ENCODE results near the gene CTDSPL. TPM values are rescaled to one million over a fixed set of nuclear protein-coding genes. Genes with fewer than 3 reads are reported as not detected.

CTDSPL gene
- total RNA-seq, 1 donor from 2014 or later = 20.4 TPM

- Histone ChIP-seq H3K9ac (ENCODE audit: low read depth in 1 of 3, low read length in 3 of 3) (no peak overlapping the region), H3K9me3 (ENCODE audit: control insufficient read depth in 3 of 3, low read length in 3 of 3) (no peaks in the 10 kb centered on the region), H3K27ac (ENCODE audit: low read depth, low read length) (no peak overlapping the region), H3K27me3 (ENCODE audit: control insufficient read depth in 3 of 3, insufficient read depth in 3 of 3, low read length in 3 of 3) (no peaks in the 10 kb centered on the region), H3K4me1 (ENCODE audit: control insufficient read depth in 3 of 3, insufficient read depth in 3 of 3, low read length in 3 of 3) (peaks cover 4 to 26% (median 10%) of the 10 kb centered on the region in 3 donors), H3K4me3 (ENCODE audit: low read length in 3 of 3) (no peak overlapping the region), H3K36me3 (ENCODE audit: control insufficient read depth in 3 of 3, insufficient read depth in 3 of 3, low read length in 3 of 3) (no peaks in the 10 kb centered on the region)
Observed at GRCh38 chr3:37885814-37886213, 24.1 kb downstream of the CTDSPL start.

- no peak overlapping the region for H3K27ac ChIP-seq (ENCODE audit: low read depth, low read length)
- H3K9me3 ChIP-seq (ENCODE audit: control insufficient read depth in 3 of 3, low read length in 3 of 3) = no peaks in the 10 kb centered on the region
- H3K4me3 ChIP-seq (ENCODE audit: low read length in 3 of 3) = no peak overlapping the region
- H3K27me3 ChIP-seq (ENCODE audit: control insufficient read depth in 3 of 3, insufficient read depth in 3 of 3, low read length in 3 of 3) = no peaks in the 10 kb centered on the region
- H3K4me1 ChIP-seq (ENCODE audit: control insufficient read depth in 3 of 3, insufficient read depth in 3 of 3, low read length in 3 of 3) = peaks cover 10 to 32% (median 16%) of the 10 kb centered on the region in 3 donors
- H3K36me3 ChIP-seq (ENCODE audit: control insufficient read depth in 3 of 3, insufficient read depth in 3 of 3, low read length in 3 of 3) = no peaks in the 10 kb centered on the region
- no peak overlapping the region for H3K9ac ChIP-seq (ENCODE audit: low read depth in 1 of 3, low read length in 3 of 3)
Observed at GRCh38 chr3:37886395-37886794, 24.7 kb downstream of the CTDSPL start.

- no peak overlapping the region for H3K4me3 ChIP-seq (ENCODE audit: low read length in 3 of 3)
- H3K36me3 ChIP-seq (ENCODE audit: control insufficient read depth in 3 of 3, insufficient read depth in 3 of 3, low read length in 3 of 3) = no peaks in the 10 kb centered on the region
- H3K4me1 ChIP-seq (ENCODE audit: control insufficient read depth in 3 of 3, insufficient read depth in 3 of 3, low read length in 3 of 3) = peaks cover 10 to 32% (median 17%) of the 10 kb centered on the region in 3 donors
- H3K9me3 ChIP-seq (ENCODE audit: control insufficient read depth in 3 of 3, low read length in 3 of 3) = no peaks in the 10 kb centered on the region
- H3K27ac ChIP-seq (ENCODE audit: low read depth, low read length) = no peak overlapping the region
- H3K9ac ChIP-seq (ENCODE audit: low read depth in 1 of 3, low read length in 3 of 3) = no peak overlapping the region
- no peaks in the 10 kb centered on the region for H3K27me3 ChIP-seq (ENCODE audit: control insufficient read depth in 3 of 3, insufficient read depth in 3 of 3, low read length in 3 of 3)
Observed at GRCh38 chr3:37887062-37887461, 25.4 kb downstream of the CTDSPL start.

- Histone ChIP-seq H3K27me3 (ENCODE audit: control insufficient read depth in 3 of 3, insufficient read depth in 3 of 3, low read length in 3 of 3) (no peaks in the 10 kb centered on the region), H3K9ac (ENCODE audit: low read depth in 1 of 3, low read length in 3 of 3) (no peak overlapping the region), H3K4me1 (ENCODE audit: control insufficient read depth in 3 of 3, insufficient read depth in 3 of 3, low read length in 3 of 3) (peaks cover 14 to 34% (median 20%) of the 10 kb centered on the region in 3 donors), H3K4me3 (ENCODE audit: low read length in 3 of 3) (no peak overlapping the region), H3K36me3 (ENCODE audit: control insufficient read depth in 3 of 3, insufficient read depth in 3 of 3, low read length in 3 of 3) (no peaks in the 10 kb centered on the region), H3K27ac (ENCODE audit: low read depth, low read length) (no peak overlapping the region), H3K9me3 (ENCODE audit: control insufficient read depth in 3 of 3, low read length in 3 of 3) (no peaks in the 10 kb centered on the region)
Observed at GRCh38 chr3:37887824-37888223, 26.1 kb downstream of the CTDSPL start.

- Histone ChIP-seq H3K4me1 (ENCODE audit: control insufficient read depth in 3 of 3, insufficient read depth in 3 of 3, low read length in 3 of 3) (peaks cover 20 to 40% (median 24%) of the 10 kb centered on the region in 3 donors), H3K36me3 (ENCODE audit: control insufficient read depth in 3 of 3, insufficient read depth in 3 of 3, low read length in 3 of 3) (no peaks in the 10 kb centered on the region), H3K27ac (ENCODE audit: low read depth, low read length) (no peak overlapping the region), H3K4me3 (ENCODE audit: low read length in 3 of 3) (no peak overlapping the region), H3K27me3 (ENCODE audit: control insufficient read depth in 3 of 3, insufficient read depth in 3 of 3, low read length in 3 of 3) (no peaks in the 10 kb centered on the region), H3K9ac (ENCODE audit: low read depth in 1 of 3, low read length in 3 of 3) (no peak overlapping the region), H3K9me3 (ENCODE audit: control insufficient read depth in 3 of 3, low read length in 3 of 3) (no peaks in the 10 kb centered on the region)
Observed at GRCh38 chr3:37888421-37888820, 26.7 kb downstream of the CTDSPL start.

GRCh38 chr3:37890522-37890921 is 28.8 kb downstream of the CTDSPL start:
- no peaks in the 10 kb centered on the region for H3K9me3 ChIP-seq (ENCODE audit: control insufficient read depth in 3 of 3, low read length in 3 of 3)
- no peaks in the 10 kb centered on the region for H3K27me3 ChIP-seq (ENCODE audit: control insufficient read depth in 3 of 3, insufficient read depth in 3 of 3, low read length in 3 of 3)
- H3K9ac ChIP-seq (ENCODE audit: low read depth in 1 of 3, low read length in 3 of 3) = no peak overlapping the region
- peaks cover 22 to 37% (median 25%) of the 10 kb centered on the region in 3 donors for H3K4me1 ChIP-seq (ENCODE audit: control insufficient read depth in 3 of 3, insufficient read depth in 3 of 3, low read length in 3 of 3)
- H3K4me3 ChIP-seq (ENCODE audit: low read length in 3 of 3) = no peak overlapping the region
- no peaks in the 10 kb centered on the region for H3K36me3 ChIP-seq (ENCODE audit: control insufficient read depth in 3 of 3, insufficient read depth in 3 of 3, low read length in 3 of 3)
- no peak overlapping the region for H3K27ac ChIP-seq (ENCODE audit: low read depth, low read length)

- no peak overlapping the region for H3K27ac ChIP-seq (ENCODE audit: low read depth, low read length)
- peaks cover 22 to 31% (median 25%) of the 10 kb centered on the region in 3 donors for H3K4me1 ChIP-seq (ENCODE audit: control insufficient read depth in 3 of 3, insufficient read depth in 3 of 3, low read length in 3 of 3)
- no peaks in the 10 kb centered on the region for H3K27me3 ChIP-seq (ENCODE audit: control insufficient read depth in 3 of 3, insufficient read depth in 3 of 3, low read length in 3 of 3)
- no peak overlapping the region for H3K9ac ChIP-seq (ENCODE audit: low read depth in 1 of 3, low read length in 3 of 3)
- no peak overlapping the region for H3K4me3 ChIP-seq (ENCODE audit: low read length in 3 of 3)
- H3K36me3 ChIP-seq (ENCODE audit: control insufficient read depth in 3 of 3, insufficient read depth in 3 of 3, low read length in 3 of 3) = no peaks in the 10 kb centered on the region
- no peaks in the 10 kb centered on the region for H3K9me3 ChIP-seq (ENCODE audit: control insufficient read depth in 3 of 3, low read length in 3 of 3)
Observed at GRCh38 chr3:37891227-37891626, 29.5 kb downstream of the CTDSPL start.

GRCh38 chr3:37892927-37893600 is 31.4 kb downstream of the CTDSPL start:
- Histone ChIP-seq H3K9me3 (ENCODE audit: control insufficient read depth in 3 of 3, low read length in 3 of 3) (no peaks in the 10 kb centered on the region), H3K4me3 (ENCODE audit: low read length in 3 of 3) (no peak overlapping the region), H3K9ac (ENCODE audit: low read depth in 1 of 3, low read length in 3 of 3) (no peak overlapping the region), H3K27ac (ENCODE audit: low read depth, low read length) (peak overlapping the region; percentile 49), H3K36me3 (ENCODE audit: control insufficient read depth in 3 of 3, insufficient read depth in 3 of 3, low read length in 3 of 3) (no peaks in the 10 kb centered on the region), H3K4me1 (ENCODE audit: control insufficient read depth in 3 of 3, insufficient read depth in 3 of 3, low read length in 3 of 3) (peaks cover 22 to 32% (median 27%) of the 10 kb centered on the region in 3 donors), H3K27me3 (ENCODE audit: control insufficient read depth in 3 of 3, insufficient read depth in 3 of 3, low read length in 3 of 3) (no peaks in the 10 kb centered on the region)

- H3K9me3 ChIP-seq (ENCODE audit: control insufficient read depth in 3 of 3, low read length in 3 of 3) = no peaks in the 10 kb centered on the region
- H3K36me3 ChIP-seq (ENCODE audit: control insufficient read depth in 3 of 3, insufficient read depth in 3 of 3, low read length in 3 of 3) = no peaks in the 10 kb centered on the region
- no peak overlapping the region for H3K27ac ChIP-seq (ENCODE audit: low read depth, low read length)
- no peak overlapping the region for H3K9ac ChIP-seq (ENCODE audit: low read depth in 1 of 3, low read length in 3 of 3)
- no peak overlapping the region for H3K4me3 ChIP-seq (ENCODE audit: low read length in 3 of 3)
- peaks cover 26 to 38% (median 26%) of the 10 kb centered on the region in 3 donors for H3K4me1 ChIP-seq (ENCODE audit: control insufficient read depth in 3 of 3, insufficient read depth in 3 of 3, low read length in 3 of 3)
- no peaks in the 10 kb centered on the region for H3K27me3 ChIP-seq (ENCODE audit: control insufficient read depth in 3 of 3, insufficient read depth in 3 of 3, low read length in 3 of 3)
Observed at GRCh38 chr3:37896827-37897226, 35.1 kb downstream of the CTDSPL start.

- no peaks in the 10 kb centered on the region for H3K27me3 ChIP-seq (ENCODE audit: control insufficient read depth in 3 of 3, insufficient read depth in 3 of 3, low read length in 3 of 3)
- no peaks in the 10 kb centered on the region for H3K36me3 ChIP-seq (ENCODE audit: control insufficient read depth in 3 of 3, insufficient read depth in 3 of 3, low read length in 3 of 3)
- no peak overlapping the region for H3K27ac ChIP-seq (ENCODE audit: low read depth, low read length)
- peaks cover 19 to 36% (median 22%) of the 10 kb centered on the region in 3 donors for H3K4me1 ChIP-seq (ENCODE audit: control insufficient read depth in 3 of 3, insufficient read depth in 3 of 3, low read length in 3 of 3)
- no peaks in the 10 kb centered on the region for H3K9me3 ChIP-seq (ENCODE audit: control insufficient read depth in 3 of 3, low read length in 3 of 3)
- H3K4me3 ChIP-seq (ENCODE audit: low read length in 3 of 3) = peak overlapping the region in 1 of 3 donors; percentile 8
- no peak overlapping the region for H3K9ac ChIP-seq (ENCODE audit: low read depth in 1 of 3, low read length in 3 of 3)
Observed at GRCh38 chr3:37897763-37898162, 36.1 kb downstream of the CTDSPL start.
